ENCODE data around the gene CLK3. TPM values are rescaled to one million over a fixed set of nuclear protein-coding genes. Genes with fewer than 3 reads are reported as not detected.

The CLK3 gene
- total and polyA plus RNA-seq, 2 donors, result 31.5 to 76.3 TPM

- 92% methylated on average over 7 of the region's 7 CpGs for WGBS
- H3K36me3 ChIP-seq (ENCODE audit: insufficient read depth), result peaks cover under 1% of the 10 kb centered on the region
- H3K4me3 ChIP-seq (ENCODE audit: low read depth, low read length), result no peak overlapping the region
These were observed 61.2 kb downstream of the CLK3 start for GRCh38 chr15:74676801-74677200.

More at GRCh38 chr15:74676801-74677200, 61.2 kb downstream of the CLK3 start:
- DNase-seq (ENCODE audit: extremely low spot score), result no peak
- H3K4me1 ChIP-seq (ENCODE audit: insufficient read depth), result no peaks in the 10 kb centered on the region
- H3K27ac ChIP-seq (ENCODE audit: low read depth), result no peak overlapping the region

Other genes starting within 250 kb of the CLK3 start
- gene CYP11A1, start 248.2 kb upstream of the CLK3 start, total RNA-seq, result 0.21 TPM
- 0.38 TPM for gene CYP11A1, start 248.2 kb upstream of the CLK3 start, polyA plus RNA-seq
- 5.3 TPM for gene SEMA7A, start 181.9 kb upstream of the CLK3 start, total RNA-seq
- gene SEMA7A, start 181.9 kb upstream of the CLK3 start, polyA plus RNA-seq, result 5.1 TPM
- gene UBL7, start 154.7 kb upstream of the CLK3 start, total RNA-seq, result 15.5 TPM
- 52.4 TPM for gene UBL7, start 154.7 kb upstream of the CLK3 start, polyA plus RNA-seq
- gene ARID3B, start 74.6 kb upstream of the CLK3 start, total RNA-seq, result 4.3 TPM
- gene ARID3B, start 74.6 kb upstream of the CLK3 start, polyA plus RNA-seq, result 3.0 TPM
- gene EDC3, start 80.2 kb downstream of the CLK3 start, total RNA-seq, result 16.0 TPM
- gene EDC3, start 80.2 kb downstream of the CLK3 start, polyA plus RNA-seq, result 20.8 TPM
- gene CYP1A1, start 109.7 kb downstream of the CLK3 start, total RNA-seq, result 0.26 TPM
- gene CYP1A1, start 109.7 kb downstream of the CLK3 start, polyA plus RNA-seq, result 7.3 TPM
- not detected for gene CYP1A2, start 133.0 kb downstream of the CLK3 start, total RNA-seq
- not detected for gene CYP1A2, start 133.0 kb downstream of the CLK3 start, polyA plus RNA-seq
- gene CSK, start 166.2 kb downstream of the CLK3 start, total RNA-seq, result 17.8 TPM
- gene CSK, start 166.2 kb downstream of the CLK3 start, polyA plus RNA-seq, result 30.7 TPM
- gene LMAN1L, start 197.0 kb downstream of the CLK3 start, total RNA-seq, result 0.85 TPM
- gene LMAN1L, start 197.0 kb downstream of the CLK3 start, polyA plus RNA-seq, result 0.33 TPM
- gene CPLX3, start 210.8 kb downstream of the CLK3 start, total RNA-seq, result not detected
- 0.22 TPM for gene CPLX3, start 210.8 kb downstream of the CLK3 start, polyA plus RNA-seq
- gene ULK3, start 227.3 kb downstream of the CLK3 start, total RNA-seq, result 16.1 TPM
- gene ULK3, start 227.3 kb downstream of the CLK3 start, polyA plus RNA-seq, result 25.1 TPM